Measurements from ENCODE around the gene S100A12.

- TF ChIP-seq CTCF (conservative IDR thresholded peaks at IDR 0.05; ENCODE audit: low read depth, low read length) (no peak), EZH2 (IDR thresholded peaks at IDR 0.05; ENCODE audit: low read length, unreplicated experiment) (no peak)
Observed at GRCh38 chr1:153343040-153343681, 32.3 kb downstream of the S100A12 start.
